GM20431 (cell line): ENCODE data around the gene SYCE1.
"Not testable (repeated sequence)": the region's sequence is repeated elsewhere in the genome, so short reads cannot be mapped to it uniquely, and the experiment has no call there.

Experiments used
- in situ Hi-C: fragments of 300-500 bp; cut with MseI, MboI; formaldehyde crosslinking; loops from one replicate; pipeline ENCODE4 v1.15.0; 2020; ENCODE audit warnings: low sequenced_read_pairs; ENCODE audit not compliant: unreplicated experiment

Gene SYCE1

DNA sequence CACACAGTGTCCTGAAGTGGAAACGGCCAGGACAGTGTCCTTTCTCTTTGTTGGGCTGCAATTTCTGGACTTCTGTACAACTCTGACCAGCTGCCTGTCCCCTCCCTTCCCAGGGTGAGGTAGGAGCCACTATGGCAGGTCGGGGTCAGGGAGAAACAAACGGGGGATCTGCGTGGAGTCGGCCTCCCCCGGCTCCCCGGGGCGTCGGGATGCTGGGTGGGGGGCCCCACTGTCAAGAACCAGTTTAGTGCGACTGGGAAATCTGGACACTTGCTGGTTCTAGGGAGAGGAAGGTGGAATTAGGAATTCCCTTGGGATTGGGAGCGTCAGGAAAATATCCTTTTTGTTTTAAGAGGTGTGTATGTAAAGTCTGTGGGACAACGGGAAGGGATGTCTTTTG, 567 bp downstream of the SYCE1 start:
- in situ Hi-C loops, result no loop called here

GRCh38 chr10:133559216-133559615, 6.2 kb downstream of the SYCE1 start:
- in situ Hi-C loops, result no loop called here

DNA sequence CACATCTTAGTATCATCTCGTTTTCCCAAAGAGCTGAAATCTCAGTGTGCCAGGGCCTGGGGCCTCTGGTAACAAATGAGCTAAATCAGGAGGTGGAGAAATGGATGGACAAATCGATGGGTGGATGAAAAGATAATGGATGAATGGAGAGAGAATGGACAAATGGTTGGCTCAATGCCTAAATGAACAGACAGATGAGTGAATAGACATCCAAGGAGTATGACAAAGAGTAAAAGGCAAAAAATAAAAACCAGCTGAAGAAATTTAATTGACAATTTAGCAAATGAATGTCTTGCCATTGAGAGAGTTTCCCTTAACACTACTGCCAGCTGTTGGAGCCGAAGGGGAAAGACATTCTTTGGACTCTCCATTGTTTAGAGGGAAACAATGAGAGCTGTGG, 8.0 kb downstream of the SYCE1 start:
- in situ Hi-C loops, result no loop called here

DNA sequence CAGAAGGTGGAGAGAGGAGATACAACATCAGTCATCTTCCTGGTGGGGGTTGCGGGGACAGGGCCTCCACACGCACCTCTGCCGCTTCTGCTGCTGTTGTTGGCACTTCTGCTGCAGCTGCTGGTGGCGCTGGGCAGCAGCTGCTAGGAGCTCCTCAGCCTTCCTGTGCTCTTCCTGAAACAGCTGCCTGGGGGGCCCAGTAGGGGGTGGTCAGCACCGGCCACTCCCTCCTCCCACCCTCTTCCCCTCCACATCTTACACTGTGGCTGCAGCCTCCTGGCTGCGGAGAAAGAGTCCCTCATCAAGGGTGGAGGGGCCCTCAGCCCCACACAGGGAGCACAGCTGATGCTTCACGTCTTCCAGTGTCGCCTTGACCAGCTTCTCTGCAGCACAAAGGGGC, 9.9 kb downstream of the SYCE1 start:
- in situ Hi-C loops, result no loop called here

GRCh38 chr10:133554600-133554999, 10.8 kb downstream of the SYCE1 start:
- in situ Hi-C loops, result no loop called here

- in situ Hi-C loops, result no loop called here
Observed at GRCh38 chr10:133544506-133544905, 20.9 kb downstream of the SYCE1 start.

GRCh38 chr10:133541441-133541975, 23.9 kb downstream of the SYCE1 start:
- in situ Hi-C loops, result not testable (repeated sequence)

- in situ Hi-C loops, result no loop called here
Observed at GRCh38 chr10:133537546-133538545, 27.5 kb downstream of the SYCE1 start.

GRCh38 chr10:133536198-133536597, 29.2 kb downstream of the SYCE1 start:
- in situ Hi-C loops, result no loop called here

GRCh38 chr10:133534417-133534816, 31.0 kb downstream of the SYCE1 start:
- in situ Hi-C loops, result no loop called here

GRCh38 chr10:133532871-133533270, 32.5 kb downstream of the SYCE1 start:
- in situ Hi-C loops, result no loop called here

GRCh38 chr10:133530506-133530905, 34.9 kb downstream of the SYCE1 start:
- in situ Hi-C loops, result no loop called here

GRCh38 chr10:133529576-133529946, 35.8 kb downstream of the SYCE1 start:
- in situ Hi-C loops, result no loop called here

- in situ Hi-C loops, result no loop called here
Observed at GRCh38 chr10:133528845-133529575, 36.4 kb downstream of the SYCE1 start.

GRCh38 chr10:133528296-133528844, 37.0 kb downstream of the SYCE1 start:
- in situ Hi-C loops, result no loop called here

GRCh38 chr10:133527771-133528271, 37.6 kb downstream of the SYCE1 start:
- in situ Hi-C loops, result no loop called here

GRCh38 chr10:133526957-133527588, 38.3 kb downstream of the SYCE1 start, which contains the start of gene CYP2E1:
Gene CYP2E1, plus strand, starts transcription at chr10:133527363. Its CDS starts 33 bp downstream, at chr10:133527396.
- in situ Hi-C loops, result no loop called here

DNA sequence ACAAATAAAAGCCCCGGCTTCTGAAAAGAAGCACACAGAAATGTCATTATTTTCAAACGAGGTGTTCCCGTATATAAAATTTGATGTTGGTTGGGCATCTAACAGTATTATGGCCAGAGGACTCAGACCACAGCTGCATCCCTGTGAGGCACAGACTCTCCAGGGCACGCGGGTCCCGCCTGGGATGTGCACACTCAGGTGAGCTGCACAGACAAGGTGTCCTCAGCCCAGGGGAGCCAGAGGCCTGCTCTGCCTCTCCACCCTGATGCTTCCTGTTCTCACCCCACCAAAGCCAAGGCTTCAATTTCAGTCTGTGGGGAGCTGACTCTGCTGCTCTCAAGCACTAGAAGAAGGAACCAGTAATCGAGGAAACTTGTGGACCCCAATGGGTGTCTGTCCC, 39.9 kb downstream of the SYCE1 start:
- in situ Hi-C loops, result no loop called here

- in situ Hi-C loops, result no loop called here
Observed at GRCh38 chr10:133523631-133524203, 41.7 kb downstream of the SYCE1 start.
